ENCODE results near the gene ZCCHC14.
"Not testable (repeated sequence)": the region's sequence is repeated elsewhere in the genome, so short reads cannot be mapped to it uniquely, and the experiment has no call there.

DNA sequence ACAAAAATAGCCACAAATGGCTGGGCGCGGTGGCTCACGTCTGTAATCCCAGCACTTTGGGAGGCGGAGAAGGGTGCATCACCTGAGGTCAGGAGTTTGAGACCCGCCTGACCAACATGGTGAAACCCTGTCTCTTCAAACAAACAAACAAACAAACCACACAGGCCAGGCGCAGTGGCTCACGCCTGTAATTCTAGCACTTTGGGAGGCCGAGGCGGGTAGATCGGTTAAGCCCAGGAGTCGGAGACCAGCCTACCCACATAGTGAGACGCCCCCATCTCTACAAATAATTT is 108.0 kb downstream of the ZCCHC14 start:
- TF ChIP-seq CTCF, POLR2A, POLR2AphosphoS5, EP300 (IDR thresholded peaks at IDR 0.05): not testable (repeated sequence)
